Activated T-cell treated with anti-CD3 and anti-CD28 coated beads for 1 hour (primary cell): ENCODE data around the gene HOXA13.

Source experiments
- DNase-seq: peaks from one replicate; pipeline ENCODE4 v3.0.0-alpha.2; 2020; ENCODE audit warnings: low read depth

HOXA13 gene

DNA sequence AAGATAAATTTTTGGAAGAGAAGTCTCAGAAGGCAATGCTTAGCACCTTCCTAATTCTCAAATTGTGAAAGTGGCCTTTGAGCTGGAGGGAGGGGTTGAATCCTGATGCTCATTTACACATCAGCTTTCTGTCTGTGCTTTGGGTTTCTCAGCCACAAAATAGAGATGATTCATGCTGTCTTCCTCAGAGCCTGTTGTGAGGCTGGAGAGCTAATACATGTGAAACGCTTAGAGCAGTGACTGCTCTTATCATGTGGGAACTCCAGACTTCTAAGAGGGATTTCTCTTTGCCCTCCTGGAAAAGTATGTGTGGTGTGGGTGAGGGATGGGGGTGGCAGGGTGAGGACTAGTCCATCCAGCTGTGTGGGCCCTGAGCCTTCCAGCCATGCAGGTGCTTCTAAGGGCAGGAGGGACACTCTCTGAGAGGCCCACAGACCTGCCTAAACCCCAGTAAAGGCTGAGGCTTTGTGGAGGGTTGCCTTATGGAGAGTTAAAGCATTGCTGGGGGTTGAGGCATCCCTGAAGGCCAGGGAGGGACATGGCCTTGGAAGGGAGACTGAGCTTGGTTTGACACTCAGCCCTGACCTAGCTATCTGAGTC lies 37.9 kb upstream of the HOXA13 start:
- DNase-seq = no peak

- no peak for DNase-seq
These were observed 35.8 kb upstream of the HOXA13 start for GRCh38 chr7:27235387-27236311.

DNA sequence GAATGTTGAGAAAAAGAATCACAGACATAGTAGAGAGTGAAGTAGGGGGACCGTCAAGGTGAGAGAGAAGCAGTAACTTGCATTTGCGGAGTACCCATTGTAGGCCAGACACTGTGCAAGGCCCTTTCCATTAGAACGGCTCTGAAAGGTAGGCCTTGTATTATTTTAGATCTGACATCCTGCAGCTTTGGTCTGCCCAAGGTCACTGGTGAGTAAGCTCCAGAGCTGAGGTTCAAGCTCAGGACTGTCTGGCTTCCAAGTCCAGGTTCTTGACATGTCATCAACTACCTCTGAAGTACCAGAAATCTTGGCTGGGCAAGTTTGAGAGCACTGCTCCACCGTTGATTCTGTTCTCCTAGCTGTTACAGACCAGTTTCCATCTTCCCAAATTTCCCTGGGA lies 29.6 kb upstream of the HOXA13 start:
- DNase-seq = no peak

DNA sequence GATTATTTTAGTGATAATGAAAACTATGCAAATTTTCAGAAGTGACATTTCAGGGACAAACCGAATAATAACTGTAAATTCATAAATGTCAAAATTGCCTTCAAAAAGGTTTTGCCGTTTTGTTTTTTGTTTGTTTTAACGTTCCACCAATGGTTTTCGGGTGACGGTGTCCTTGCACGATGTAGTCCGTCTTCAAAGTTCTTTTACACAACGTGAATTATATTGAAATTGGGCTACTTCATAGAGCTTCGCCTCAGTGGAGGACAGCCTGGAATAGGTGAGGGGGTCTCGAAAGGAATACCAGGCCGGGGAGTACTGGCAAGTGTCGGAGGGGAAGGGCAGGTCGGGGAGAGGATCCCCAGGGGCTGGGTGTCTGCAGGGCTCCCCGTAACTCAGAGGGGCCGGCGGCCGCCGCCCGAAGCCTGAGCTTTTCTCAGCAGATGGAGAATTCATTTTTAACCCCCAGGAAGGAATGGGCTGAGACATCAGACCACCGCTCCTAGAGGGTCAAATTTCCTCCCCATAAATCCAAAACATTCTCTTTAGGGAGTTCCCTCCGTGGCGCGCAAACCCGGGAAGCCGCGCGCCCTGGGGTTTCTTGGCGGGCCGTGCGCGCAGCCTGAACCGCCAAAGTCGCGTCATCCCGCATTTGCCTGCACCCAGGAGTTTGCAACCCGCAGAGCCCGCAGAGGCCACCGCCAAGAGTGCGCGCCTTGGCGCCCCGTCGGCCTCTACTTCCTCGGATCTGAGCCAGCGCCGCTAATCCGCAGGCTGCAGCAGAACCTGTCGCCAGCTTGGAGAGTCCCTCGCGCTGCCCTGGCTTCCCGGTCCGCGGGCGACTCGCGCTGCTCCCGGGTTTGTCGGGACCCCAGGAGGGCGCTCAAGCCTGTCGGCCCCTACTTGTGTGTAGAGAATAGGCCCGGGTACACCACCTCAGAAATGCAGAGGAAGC lies 25.4 kb upstream of the HOXA13 start:
- DNase-seq = no peak

DNA sequence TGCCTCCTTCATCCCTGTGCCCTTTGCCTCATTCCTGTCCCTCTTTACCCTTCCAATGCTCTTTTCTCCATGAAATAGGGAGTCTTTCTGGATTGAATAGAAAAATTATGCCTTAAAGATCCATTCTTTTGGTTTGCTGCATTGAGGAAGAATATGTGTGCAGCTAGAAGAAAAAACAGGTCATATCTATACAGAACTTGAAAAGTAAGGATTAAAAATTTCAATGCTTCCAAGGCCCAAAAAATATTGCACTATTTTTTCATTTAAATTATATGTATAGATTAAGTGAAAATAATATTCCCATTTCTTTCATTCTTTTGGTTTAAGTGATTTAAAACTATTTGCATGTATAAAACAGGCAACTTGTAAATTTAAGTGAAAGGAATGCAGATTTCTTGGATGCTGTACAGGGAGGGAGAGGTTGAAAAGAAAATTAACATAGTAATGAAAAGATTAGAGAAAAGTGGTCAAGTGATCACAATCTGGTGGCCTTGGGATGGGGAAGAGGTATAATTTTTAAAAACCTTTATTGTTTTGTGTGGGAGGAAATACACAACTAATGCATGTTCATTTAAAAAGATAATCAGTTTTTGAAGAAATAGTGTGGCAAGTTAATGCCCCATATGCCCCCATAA lies 24.2 kb upstream of the HOXA13 start:
- DNase-seq = no peak

DNA sequence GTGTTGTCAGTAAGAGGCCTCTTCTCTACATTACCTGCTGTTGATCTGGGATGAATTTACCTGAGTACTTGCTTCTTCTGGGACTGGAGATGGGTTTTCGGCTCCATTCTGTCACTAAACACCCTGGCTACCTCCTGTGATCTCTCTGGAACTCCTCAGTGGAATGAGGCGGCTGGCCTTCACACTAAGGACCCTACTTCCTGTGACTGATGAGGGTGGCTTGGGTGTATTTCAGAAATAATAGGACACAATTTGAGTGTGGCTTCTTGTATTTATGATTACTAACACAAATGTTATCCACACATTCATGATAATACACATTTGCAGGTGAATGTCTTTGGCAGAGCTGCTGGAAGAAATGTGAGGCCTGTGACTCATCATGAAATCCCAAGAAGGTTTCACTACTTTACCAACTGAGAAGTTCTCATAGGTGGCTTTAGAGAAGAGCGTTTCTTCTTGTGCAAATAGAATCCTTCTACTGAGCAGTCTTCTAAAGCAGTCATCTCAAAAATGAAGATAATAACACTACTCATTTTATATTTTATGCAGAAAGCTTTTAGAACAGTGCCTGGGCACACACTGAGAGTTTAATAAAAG lies 21.4 kb upstream of the HOXA13 start:
- DNase-seq = no peak

- DNase-seq = no peak
These were observed 20.6 kb upstream of the HOXA13 start for GRCh38 chr7:27220440-27220955.

- DNase-seq = no peak
These were observed 19.9 kb upstream of the HOXA13 start for GRCh38 chr7:27219821-27220220.

GRCh38 chr7:27217951-27218350 lies 18.1 kb upstream of the HOXA13 start:
- DNase-seq = no peak

GRCh38 chr7:27215356-27215755 lies 15.5 kb upstream of the HOXA13 start:
- no peak for DNase-seq

GRCh38 chr7:27214239-27214950 lies 14.5 kb upstream of the HOXA13 start:
- DNase-seq = no peak

DNA sequence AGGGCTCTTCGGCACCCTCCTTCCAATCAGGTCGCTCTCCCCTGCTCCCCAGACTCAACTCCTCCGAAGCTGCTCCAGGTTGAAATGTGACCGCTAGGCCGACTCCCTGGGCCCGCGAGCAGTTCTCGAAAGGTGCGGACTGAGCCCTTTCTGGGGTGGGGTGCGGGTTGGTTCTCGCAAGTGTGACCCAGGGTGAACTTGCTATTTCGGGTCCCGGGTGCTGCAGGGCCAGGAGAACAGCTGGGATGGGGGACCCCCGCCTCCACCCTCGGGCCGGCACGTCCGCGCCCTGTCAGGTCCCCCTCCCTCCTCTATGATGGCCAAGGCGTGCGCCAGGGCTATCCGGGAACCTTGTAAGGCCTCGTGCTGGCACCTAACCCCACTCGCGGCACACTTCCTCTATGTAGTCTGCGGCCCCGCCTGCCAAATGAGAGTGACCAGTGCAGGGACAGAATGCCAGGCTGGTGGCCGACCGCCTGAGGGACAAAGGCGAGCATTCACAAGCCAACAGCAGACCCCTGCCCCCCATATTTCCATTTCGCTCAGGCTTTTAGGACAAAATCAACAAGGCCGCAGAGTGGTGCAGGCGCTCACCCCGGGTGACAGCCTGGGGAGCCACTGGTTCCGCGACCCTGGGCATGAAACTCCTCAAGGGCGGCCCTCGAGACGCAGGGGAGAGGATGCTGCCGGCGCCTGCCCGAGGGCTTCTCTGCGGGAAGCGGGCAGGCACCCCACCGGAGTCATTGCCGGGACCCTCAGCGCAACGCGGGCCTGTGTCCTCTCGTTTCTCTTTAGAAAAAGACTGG lies 13.7 kb upstream of the HOXA13 start:
- DNase-seq = no peak

DNA sequence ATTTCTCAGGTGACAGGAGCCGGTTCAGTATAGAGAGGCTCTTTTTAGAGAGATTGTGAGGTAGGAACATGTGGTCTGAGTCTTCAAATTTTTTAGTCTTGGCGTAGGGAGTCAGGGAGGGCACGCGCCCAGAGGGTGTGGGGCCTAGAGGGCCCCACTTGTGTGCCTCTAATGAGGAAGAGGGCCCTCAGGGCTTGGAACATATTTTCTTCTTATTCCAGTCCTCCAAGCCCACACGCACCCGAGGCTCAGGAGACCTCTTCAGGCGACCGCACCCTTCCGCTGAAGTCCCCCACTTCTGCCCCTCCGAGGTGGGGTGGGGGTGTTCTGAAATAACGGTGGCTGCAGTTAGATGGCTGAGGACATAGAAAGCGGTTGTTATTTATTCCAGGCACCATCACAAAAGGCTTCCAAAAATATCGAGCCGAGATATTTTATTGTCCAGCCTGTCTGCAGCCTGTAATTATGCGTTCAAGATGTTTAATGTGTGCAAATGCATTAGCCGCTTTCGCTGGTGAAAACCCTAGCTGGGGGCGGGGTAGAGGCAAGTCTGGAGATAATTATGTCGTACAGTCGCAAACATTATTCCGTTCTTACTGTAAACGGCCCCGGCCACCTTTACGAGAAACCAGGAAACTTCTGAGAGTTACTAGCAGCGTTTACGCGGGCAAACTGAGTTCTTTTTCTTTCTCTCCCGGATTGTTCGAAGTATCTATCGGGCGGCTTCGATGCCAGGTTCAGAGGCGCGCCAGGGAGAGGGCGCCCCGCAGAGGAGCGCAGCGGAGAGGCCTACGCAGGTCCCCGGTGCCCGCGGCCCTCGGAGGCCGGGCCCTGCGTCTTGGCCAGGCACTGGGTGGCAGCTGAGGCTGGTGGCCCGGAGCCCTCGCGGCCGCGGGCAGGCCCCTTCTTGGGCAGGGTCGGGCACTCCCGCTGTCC lies 12.9 kb upstream of the HOXA13 start:
- DNase-seq = no peak

GRCh38 chr7:27211764-27212204 lies 11.9 kb upstream of the HOXA13 start:
- DNase-seq = no peak

DNA sequence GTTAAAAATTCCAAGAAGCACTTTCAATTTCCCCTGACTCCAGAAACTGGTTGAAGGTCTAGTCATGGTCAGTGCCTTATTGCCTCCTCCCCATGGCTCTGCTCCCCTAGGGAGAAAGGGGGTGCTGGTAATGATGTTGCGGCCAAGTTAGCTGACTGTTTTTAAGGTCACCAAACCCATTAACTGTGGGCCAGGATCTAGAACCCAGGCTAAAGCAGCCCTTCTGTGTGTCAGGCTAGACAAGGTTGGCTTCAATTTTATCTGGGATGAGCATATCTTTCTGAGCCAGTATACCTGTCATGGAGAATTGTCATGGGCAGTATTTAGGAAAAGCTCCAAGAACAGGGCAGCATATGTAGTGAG lies 11.2 kb upstream of the HOXA13 start:
- DNase-seq = no peak

DNA sequence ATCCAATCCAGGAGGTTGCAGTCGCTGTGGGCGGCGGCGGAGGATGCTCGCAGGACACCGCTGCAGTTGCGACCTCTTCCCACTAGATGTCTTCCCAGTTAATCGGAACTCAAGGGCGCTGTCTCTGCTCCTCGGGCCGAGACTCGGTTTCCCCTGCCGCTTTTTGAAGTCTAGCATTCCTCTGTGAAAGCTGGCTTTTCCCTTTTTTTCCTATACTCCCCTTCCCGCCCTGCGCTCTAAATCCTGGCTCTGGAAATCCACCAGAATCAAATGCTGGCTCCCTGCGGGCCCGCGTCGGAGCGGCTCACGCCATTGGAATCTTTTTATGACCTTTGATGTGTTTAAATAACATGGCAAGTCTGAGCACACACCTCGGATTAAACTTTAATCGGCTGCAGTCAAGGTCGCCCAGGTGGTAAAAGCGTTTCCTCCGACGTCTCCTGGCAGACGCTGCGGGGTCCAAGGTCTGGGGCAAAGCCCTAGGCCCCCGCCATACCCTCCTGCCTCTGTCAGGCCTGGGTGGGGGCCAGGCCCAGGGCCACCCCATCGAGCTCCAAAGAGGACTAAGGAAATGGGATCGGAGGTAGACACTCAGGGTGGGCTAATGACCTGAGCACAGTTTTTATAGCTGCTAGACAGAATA lies 10.7 kb upstream of the HOXA13 start:
- no peak for DNase-seq

- DNase-seq = no peak
These were observed 10.1 kb upstream of the HOXA13 start for GRCh38 chr7:27209933-27210440.

DNA sequence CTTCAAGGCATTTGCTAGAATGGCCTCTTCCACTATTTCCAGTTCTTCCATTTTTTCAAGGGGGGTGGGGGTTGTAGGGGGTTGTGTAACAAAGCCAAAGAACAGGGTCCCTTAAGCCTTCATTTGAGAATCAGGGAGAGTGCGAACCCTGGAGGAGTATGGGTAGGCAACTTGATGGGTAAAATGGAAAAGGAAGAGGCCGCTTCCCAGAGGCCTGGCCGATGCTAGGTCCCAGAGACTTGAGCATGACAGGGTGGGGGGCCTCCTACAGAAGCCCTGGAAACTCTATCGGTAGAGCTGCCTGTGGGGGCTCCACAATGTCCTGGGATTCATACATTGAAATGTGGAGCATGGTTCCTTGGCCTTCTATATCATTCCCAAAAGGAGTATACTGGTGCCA lies 9.1 kb upstream of the HOXA13 start:
- DNase-seq = no peak
